Stimulated activated CD4-positive, alpha-beta T cell treated with anti-CD3 and anti-CD28 coated beads, Interleukin-4, amount 100 ng/mL, for 1 hour (primary cell): ENCODE results near the gene HOXA5.

Experiments used
- DNase-seq: peaks from one replicate; pipeline ENCODE4 v3.0.0-alpha.2; 2020

Gene HOXA5

DNA sequence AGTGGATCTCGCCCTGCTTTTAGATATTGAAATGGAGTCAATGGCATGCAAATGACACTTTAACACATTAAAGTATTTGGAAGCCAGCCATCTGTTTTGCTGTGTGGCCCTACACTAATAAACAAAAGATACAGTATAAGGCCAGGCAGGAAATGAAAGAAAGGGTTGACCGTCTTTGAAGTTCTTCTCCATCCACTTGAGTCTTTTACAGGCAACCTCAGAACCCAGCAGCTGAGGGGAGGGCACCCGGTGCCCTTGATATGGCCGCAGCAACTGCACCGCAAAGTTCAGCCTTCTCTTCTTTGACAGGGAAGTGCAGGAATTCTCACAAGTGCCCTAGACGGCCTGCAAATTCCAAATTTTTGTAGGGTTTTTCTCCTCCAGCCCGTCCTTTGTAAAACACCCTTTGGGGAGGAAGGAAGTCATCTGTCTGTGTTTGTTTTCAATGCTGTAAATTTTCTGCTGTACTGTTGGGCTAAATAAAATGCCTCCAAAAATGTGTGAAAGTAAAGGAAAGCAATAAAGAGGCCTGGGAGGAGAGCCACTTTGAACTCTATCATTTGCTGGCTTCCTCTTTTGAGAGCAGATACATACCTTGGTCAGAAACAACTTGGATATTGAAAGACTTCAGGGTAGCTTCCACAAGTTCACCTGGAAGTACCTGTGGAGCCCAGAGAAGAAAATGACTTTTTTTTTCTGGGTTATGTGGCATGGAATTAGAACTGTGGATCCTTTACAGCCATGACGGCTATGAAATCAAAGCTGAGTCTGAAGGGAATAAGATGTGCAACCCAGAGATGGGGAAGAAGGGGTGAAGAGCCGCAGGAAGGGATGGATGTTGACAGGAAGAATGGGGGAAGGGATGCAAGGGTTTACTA, 51.3 kb downstream of the HOXA5 start:
- DNase-seq = no peak

DNA sequence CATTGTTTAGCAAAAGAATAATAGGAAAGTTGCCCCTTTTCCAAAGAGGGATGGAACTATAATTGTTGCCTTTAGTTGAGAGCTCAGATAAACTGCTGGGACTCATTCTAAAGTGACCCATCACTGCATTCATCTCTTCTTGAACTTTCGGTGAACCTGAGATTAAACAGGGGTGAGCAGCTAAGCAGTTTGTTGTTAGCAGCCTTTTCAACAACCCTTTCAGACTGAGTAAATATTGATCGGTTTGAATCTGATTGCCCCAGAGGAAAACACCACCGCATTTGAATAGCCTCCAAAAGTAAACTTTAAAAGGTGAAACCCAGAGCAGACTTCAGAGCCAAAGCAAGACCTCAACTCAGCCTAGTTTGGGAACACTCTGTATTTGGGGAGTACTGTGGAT, 52.4 kb downstream of the HOXA5 start:
- DNase-seq = no peak
